PC-3 (cell line): ENCODE measurements around the gene SLC35F3. TPM values are rescaled to one million over a fixed set of nuclear protein-coding genes. Genes with fewer than 3 reads are reported as not detected.

Experiments used
- ATAC-seq: fragments of 200-7000 bp; cut with Tn5 transposase; 2 replicates; pipeline ENCODE4 v1.9.1; 2020; ENCODE audit warnings: mild to moderate bottlenecking, moderate library complexity
- BruUV-seq: library from RNA; stranded (reverse); fragments of 400-500 nt; replicated peaks from 2 replicates; lab custom pipeline; 2021; lab: Mats Ljungman, UMichigan
- CTCF ChIA-PET: fragments of 300-600 bp; sonication (Branson Sonifier 250); formaldehyde crosslinking; loops from one replicate; lab custom pipeline; 2022; ENCODE audit warnings: antibody characterized with exemption; lab: Charles Lee
- POLR2A ChIA-PET: fragments of 300-600 bp; sonication (Branson Sonifier 250); formaldehyde crosslinking; loops from one replicate; lab custom pipeline; 2022; ENCODE audit warnings: antibody characterized with exemption; ENCODE audit not compliant: unreplicated experiment; lab: Charles Lee
- DNase-seq: peaks from one replicate; pipeline ENCODE4 v3.0.0-alpha.2; 2015
- H2AFZ ChIP-seq: fragments of 300-600 bp; sonication (generic); 2 replicates; pipeline ENCODE4 v1.6.0; 2016; ENCODE audit warnings: antibody characterized with exemption, low read length
- H3F3A ChIP-seq: fragments of 300-600 bp; sonication (generic); one replicate; pipeline ENCODE4 v1.6.0; 2017; ENCODE audit warnings: antibody characterized with exemption, low read length, control low read depth, mild to moderate bottlenecking; ENCODE audit not compliant: unreplicated experiment
- H3K27ac ChIP-seq: fragments of 300-600 bp; sonication (generic); 2 replicates; pipeline ENCODE4 v1.5.1; 2016; ENCODE audit warnings: mild to moderate bottlenecking, low read length
- H3K27me3 ChIP-seq: fragments of 300-600 bp; sonication (generic); 2 replicates; pipeline ENCODE4 v1.6.1; 2016; ENCODE audit warnings: low read length, mixed read lengths
- H3K36me3 ChIP-seq: fragments of 300-600 bp; sonication (generic); 2 replicates; pipeline ENCODE4 v1.6.1; 2016; ENCODE audit warnings: low read depth, mixed run types, low read length, mixed read lengths
- H3K4me1 ChIP-seq: fragments of 300-600 bp; sonication (generic); 2 replicates; pipeline ENCODE4 v1.5.1; 2016; ENCODE audit warnings: low read length; ENCODE audit not compliant: insufficient read depth
- H3K4me2 ChIP-seq: fragments of 300-600 bp; sonication (generic); 2 replicates; pipeline ENCODE4 v1.6.0; 2016; ENCODE audit warnings: low read length
- H3K4me3 ChIP-seq: fragments of 300-600 bp; sonication (generic); 2 replicates; pipeline ENCODE4 v1.5.1; 2016; ENCODE audit warnings: mild to moderate bottlenecking, low read length, mixed read lengths
- H3K79me2 ChIP-seq: fragments of 300-600 bp; sonication (generic); 2 replicates; pipeline ENCODE4 v1.6.1; 2017; ENCODE audit warnings: low read length, mixed read lengths
- H3K9ac ChIP-seq: fragments of 300-600 bp; sonication (generic); 2 replicates; pipeline ENCODE4 v1.6.0; 2016; ENCODE audit warnings: mild to moderate bottlenecking, low read length
- H3K9me2 ChIP-seq: fragments of 300-600 bp; sonication (generic); replicated peaks from 2 replicates; pipeline ENCODE4 v1.6.1; 2016; ENCODE audit warnings: mixed run types, low read length, mixed read lengths
- H3K9me3 ChIP-seq: fragments of 300-600 bp; sonication (generic); 2 replicates; pipeline ENCODE4 v1.6.1; 2016; ENCODE audit warnings: low read length, mixed read lengths
- H4K20me1 ChIP-seq: fragments of 300-600 bp; sonication (generic); 2 replicates; pipeline ENCODE4 v1.6.1; 2016; ENCODE audit warnings: low read length, mixed read lengths
- EZH2 ChIP-seq: fragments of 300-600 bp; sonication (generic); IDR thresholded peaks from one replicate; pipeline ENCODE4 v1.6.1; 2017; ENCODE audit warnings: antibody characterized with exemption, mild to moderate bottlenecking, low read length; ENCODE audit not compliant: unreplicated experiment
- EZH2phosphoT487 ChIP-seq: fragments of 300-600 bp; sonication (generic); IDR thresholded peaks from 2 replicates; pipeline ENCODE4 v1.6.1; 2018; ENCODE audit warnings: mild to moderate bottlenecking, antibody characterized with exemption, low read length, borderline replicate concordance
- intact Hi-C: fragments of 100-400 bp; cut with micrococcal nuclease; formaldehyde crosslinking; loops from 2 replicates; pipeline ENCODE4 v1.9.0; 2023
- total RNA-seq: library from RNA; depleted of rRNA; stranded (reverse); fragments of >200 nt; gene quantifications from 2 replicates; pipeline ENCODE4 v1.2.3, GENCODE V29; 2014
- TF ChIP-seq, protein P1 (sequence below): fragments of 300-600 bp; sonication (generic); conservative IDR thresholded peaks from 2 replicates; pipeline ENCODE4 v1.5.1; 2017; ENCODE audit warnings: antibody characterized with exemption, low read depth, mild to moderate bottlenecking, low read length

SLC35F3 gene
- total RNA-seq, 1 experiment from 2014 or later = 17.7 TPM

DNA sequence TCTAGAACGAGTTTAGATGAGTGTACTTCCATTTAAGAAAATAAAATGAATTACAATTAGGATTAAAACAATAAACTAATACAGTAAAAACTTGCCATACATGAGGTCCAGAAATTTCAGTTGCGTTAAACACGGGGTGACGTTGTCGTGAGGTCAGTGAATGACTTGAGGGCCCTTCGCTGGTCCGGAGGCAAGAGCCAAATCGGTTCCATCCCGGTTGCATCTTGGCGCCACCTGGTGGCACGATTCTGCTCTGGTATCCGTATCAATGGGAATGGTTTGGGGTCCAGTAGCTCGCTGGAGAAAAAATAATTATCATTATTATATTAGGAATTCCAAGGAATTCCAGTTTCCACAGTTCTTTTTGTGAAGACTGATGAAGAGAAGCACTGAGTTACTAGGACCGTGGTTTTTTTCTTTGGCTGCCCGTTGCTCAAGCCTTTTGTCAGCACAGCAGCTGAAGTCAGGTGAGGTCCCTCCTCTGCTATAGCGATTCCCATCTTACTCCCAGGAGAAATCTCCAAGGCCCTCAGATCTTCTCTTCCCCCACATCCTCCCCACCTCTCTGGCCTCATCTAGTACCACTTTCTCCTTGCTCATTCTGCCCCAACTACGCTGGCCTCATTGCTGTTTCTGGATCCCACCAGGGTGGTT is 161.4 kb downstream of the SLC35F3 start:
- H3K4me2 ChIP-seq = peak overlapping the region; percentile 29; the same call in 1 of the 2 replicates
- peak overlapping the region; percentile 59 for H3K9ac ChIP-seq
- H2AFZ ChIP-seq = 0 out of 2 replicates have a peak overlapping the region, but pooled peaks have one; percentile 24
- peaks cover 43% of the 10 kb centered on the region for H3K4me1 ChIP-seq
- ATAC-seq (peak; percentile 48), DNase-seq (peak; percentile 95)
- TF ChIP-seq, protein P1, sequence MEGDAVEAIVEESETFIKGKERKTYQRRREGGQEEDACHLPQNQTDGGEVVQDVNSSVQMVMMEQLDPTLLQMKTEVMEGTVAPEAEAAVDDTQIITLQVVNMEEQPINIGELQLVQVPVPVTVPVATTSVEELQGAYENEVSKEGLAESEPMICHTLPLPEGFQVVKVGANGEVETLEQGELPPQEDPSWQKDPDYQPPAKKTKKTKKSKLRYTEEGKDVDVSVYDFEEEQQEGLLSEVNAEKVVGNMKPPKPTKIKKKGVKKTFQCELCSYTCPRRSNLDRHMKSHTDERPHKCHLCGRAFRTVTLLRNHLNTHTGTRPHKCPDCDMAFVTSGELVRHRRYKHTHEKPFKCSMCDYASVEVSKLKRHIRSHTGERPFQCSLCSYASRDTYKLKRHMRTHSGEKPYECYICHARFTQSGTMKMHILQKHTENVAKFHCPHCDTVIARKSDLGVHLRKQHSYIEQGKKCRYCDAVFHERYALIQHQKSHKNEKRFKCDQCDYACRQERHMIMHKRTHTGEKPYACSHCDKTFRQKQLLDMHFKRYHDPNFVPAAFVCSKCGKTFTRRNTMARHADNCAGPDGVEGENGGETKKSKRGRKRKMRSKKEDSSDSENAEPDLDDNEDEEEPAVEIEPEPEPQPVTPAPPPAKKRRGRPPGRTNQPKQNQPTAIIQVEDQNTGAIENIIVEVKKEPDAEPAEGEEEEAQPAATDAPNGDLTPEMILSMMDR = peak; percentile 95
- no peak for TF ChIP-seq EZH2phosphoT487
- intact Hi-C loops = loop anchor here (1.0 to 5.0 kb wide), 4 partner anchors 275 to 764 kb away; no protein-coding TSS in a partner anchor
- H3K27ac ChIP-seq = peak overlapping the region; percentile 53
- H3K9me2 ChIP-seq = no peaks in the 10 kb centered on the region
- no peaks in the 10 kb centered on the region for H4K20me1 ChIP-seq
- POLR2A ChIA-PET = interaction anchor here (0.6 kb wide), 1 partner anchor 766 kb away, joined by 3 read pairs; no protein-coding TSS in a partner anchor
- peaks cover 41% of the 10 kb centered on the region for H3K79me2 ChIP-seq
- H3K36me3 ChIP-seq = peaks cover 10% of the 10 kb centered on the region; the same call in 1 of the 2 replicates
- H3K27me3 ChIP-seq = no peaks in the 10 kb centered on the region
- no peak overlapping the region for H3K4me3 ChIP-seq
- peaks cover 9% of the 10 kb centered on the region; the same call in 1 of the 2 replicates for H3K9me3 ChIP-seq
- peaks cover 5% of the 10 kb centered on the region for H3F3A ChIP-seq
- no TSS peak for BruUV-seq
- CTCF ChIA-PET = interaction anchor here (0.6 to 1.2 kb wide), 5 partner anchors 19 to 624 kb away, joined by 3 to 6 read pairs (median 3); partner anchors contain the start of gene SLC35F3

DNA sequence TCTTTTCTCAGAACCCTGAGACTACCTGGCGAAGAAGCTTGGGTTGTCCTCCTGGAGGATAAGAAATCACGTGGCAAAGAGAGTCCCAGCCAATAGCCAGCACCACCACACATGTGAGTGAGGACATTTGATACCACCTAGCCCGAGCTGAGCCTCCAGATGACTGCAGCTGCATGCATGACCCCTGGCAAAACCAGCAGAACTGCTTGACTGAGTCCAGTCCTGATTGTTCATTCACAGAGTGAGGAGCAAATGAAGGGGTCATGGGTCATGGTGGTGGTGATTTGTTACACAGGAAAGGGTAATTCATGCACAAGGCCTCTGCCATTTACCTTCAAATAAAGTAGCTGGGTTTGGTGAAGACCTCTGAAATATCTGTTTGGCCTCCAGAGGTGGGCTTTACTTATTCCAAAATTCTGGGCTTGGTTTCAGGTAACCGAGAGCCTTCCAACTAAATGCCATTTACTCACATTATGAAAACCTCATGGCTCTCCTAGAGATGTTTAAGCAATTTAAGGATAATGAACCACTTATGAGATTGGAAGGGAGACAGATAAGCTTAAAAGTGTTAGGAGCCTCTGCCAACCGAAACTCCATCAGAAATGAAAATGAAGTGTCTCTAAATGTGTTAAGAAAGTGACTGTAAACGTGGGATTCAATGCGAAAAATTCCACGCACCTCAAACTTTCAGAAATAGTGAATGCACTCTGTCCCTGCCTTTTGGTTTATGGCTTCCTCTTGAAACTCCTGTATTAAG is 163.3 kb downstream of the SLC35F3 start:
- BruUV-seq = no TSS peak
- DNase-seq (peak; percentile 65), ATAC-seq (peak; percentile 23; the same call in 1 of the 2 replicates)
- Histone ChIP-seq H3K9ac (no peak overlapping the region; the same call in 1 of the 2 replicates), H3K4me3 (no peak overlapping the region), H3K79me2 (peaks cover 37% of the 10 kb centered on the region), H4K20me1 (no peaks in the 10 kb centered on the region), H3K9me2 (no peaks in the 10 kb centered on the region), H3K4me2 (no peak overlapping the region), H3F3A (no peaks in the 10 kb centered on the region), H3K36me3 (0 out of 2 replicates have a peak, but pooled peaks cover 2% of the 10 kb centered on the region), H3K9me3 (no peaks in the 10 kb centered on the region), H3K27ac (peak overlapping the region; percentile 35), H3K4me1 (peaks cover 31% of the 10 kb centered on the region), H3K27me3 (no peaks in the 10 kb centered on the region), H2AFZ (no peak overlapping the region)
- POLR2A ChIA-PET = no interaction called here
- TF ChIP-seq EZH2 (no peak), EZH2phosphoT487 (no peak)
- TF ChIP-seq, protein P1 = no peak
- intact Hi-C loops = loop anchor here (1.0 to 5.0 kb wide), 3 partner anchors 590 to 765 kb away; no protein-coding TSS in a partner anchor
- CTCF ChIA-PET = interaction anchor here (0.6 kb wide), 1 partner anchor 627 kb away, joined by 3 read pairs; no protein-coding TSS in a partner anchor
